DND-41 (cell line): ENCODE data around the gene CCDC102B.

ENCODE experiments used
- EZH2 ChIP-seq: IDR thresholded peaks from 3 replicates; pipeline ENCODE4 v1.6.1; 2012; ENCODE audit warnings: borderline replicate concordance, low read depth, mild to moderate bottlenecking, moderate library complexity, low read length, inconsistent platforms; ENCODE audit not compliant: severe bottlenecking
- TF ChIP-seq, protein P1 (sequence below): IDR thresholded peaks from 2 replicates; pipeline ENCODE4 v1.5.1; 2012; ENCODE audit warnings: borderline replicate concordance, low read length, moderate library complexity, mild to moderate bottlenecking; ENCODE audit not compliant: poor library complexity, severe bottlenecking; ENCODE audit errors: extremely low read depth

DNA sequence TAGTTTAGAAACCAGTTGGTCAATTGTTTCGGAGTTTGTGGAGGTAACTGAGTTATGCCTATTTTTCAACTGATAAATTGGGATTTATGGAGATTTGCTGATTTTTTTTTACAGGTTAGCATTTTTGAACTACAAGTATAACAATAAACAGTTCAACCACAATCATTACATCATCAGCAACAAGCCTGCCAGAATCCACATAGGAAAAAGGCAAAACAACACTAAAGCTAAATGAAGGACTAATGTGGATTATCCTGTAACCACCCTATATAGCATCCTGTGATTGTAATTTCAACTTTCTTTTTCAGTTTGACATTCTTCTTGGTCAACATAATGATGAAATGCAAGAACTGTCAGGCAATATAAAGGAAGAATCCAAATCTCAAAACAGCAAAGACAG is 76.5 kb downstream of the CCDC102B start:
- TF ChIP-seq, protein P1, sequence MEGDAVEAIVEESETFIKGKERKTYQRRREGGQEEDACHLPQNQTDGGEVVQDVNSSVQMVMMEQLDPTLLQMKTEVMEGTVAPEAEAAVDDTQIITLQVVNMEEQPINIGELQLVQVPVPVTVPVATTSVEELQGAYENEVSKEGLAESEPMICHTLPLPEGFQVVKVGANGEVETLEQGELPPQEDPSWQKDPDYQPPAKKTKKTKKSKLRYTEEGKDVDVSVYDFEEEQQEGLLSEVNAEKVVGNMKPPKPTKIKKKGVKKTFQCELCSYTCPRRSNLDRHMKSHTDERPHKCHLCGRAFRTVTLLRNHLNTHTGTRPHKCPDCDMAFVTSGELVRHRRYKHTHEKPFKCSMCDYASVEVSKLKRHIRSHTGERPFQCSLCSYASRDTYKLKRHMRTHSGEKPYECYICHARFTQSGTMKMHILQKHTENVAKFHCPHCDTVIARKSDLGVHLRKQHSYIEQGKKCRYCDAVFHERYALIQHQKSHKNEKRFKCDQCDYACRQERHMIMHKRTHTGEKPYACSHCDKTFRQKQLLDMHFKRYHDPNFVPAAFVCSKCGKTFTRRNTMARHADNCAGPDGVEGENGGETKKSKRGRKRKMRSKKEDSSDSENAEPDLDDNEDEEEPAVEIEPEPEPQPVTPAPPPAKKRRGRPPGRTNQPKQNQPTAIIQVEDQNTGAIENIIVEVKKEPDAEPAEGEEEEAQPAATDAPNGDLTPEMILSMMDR = no peak
- no peak for TF ChIP-seq EZH2
